SH-SY5Y (cell line): ENCODE measurements around the gene TCF12.

Source experiments
- GATA2 ChIP-seq: IDR thresholded peaks from 2 replicates; pipeline ENCODE4 v1.6.1; 2011; ENCODE audit warnings: mild to moderate bottlenecking, low read depth, low read length
- GATA3 ChIP-seq: IDR thresholded peaks from 2 replicates; pipeline ENCODE4 v1.6.1; 2011; ENCODE audit warnings: low read depth, mild to moderate bottlenecking, low read length, moderate library complexity

TCF12 gene

GRCh38 chr15:57320631-57321220 is 402.3 kb downstream of the TCF12 start:
- no peak for TF ChIP-seq GATA3
- no peak for TF ChIP-seq GATA2

DNA sequence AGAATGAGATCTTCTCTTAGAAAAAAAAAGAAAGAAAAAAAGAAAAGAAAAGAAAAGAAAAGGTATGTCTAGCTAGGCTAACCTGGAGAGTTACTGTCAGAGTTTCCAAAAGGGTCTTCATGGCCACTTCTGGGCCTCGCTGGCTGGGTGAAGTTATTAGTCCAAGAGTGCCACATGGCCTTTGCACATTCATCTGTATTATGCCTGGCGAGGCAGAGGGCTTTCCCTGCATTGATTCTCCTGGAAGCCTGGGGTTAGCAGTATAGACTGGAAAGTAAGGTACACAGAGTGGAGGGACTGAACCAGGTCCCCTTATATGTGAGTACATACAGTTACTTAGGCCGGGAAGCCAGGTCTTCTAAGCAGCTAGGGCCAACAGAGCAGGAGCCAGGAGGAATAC is 403.0 kb downstream of the TCF12 start:
- no peak for TF ChIP-seq GATA3
- no peak for TF ChIP-seq GATA2

DNA sequence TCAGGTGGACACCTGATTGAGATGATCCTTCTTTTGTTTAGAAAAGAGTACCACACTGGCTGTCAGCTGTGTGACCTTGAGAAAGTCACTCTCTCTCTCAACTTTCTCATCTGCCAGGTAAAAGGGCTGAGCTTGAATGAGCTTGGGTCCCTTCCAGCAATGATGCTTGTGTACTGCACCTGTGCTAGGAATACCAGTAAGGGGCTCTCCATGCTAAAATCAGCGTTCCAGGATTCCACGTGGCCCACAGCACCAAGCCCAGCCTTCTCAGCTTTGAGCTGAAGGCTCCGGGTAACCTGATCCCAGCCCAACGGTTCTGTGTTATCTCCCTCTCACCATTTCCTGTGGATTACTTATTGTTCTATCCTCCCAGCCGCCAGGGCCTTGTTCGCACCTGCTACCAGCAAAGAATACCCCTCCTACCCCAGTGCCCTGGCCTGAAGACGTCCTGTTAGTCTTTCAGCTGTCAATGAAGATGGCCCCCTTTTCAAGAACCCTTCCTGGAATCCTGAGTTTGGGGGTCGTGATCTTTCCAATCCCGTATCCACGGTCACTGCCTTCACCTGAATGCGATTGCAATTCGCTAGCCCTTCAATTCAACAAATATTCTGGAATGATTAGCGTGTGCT is 403.6 kb downstream of the TCF12 start:
- no peak for TF ChIP-seq GATA3
- no peak for TF ChIP-seq GATA2

DNA sequence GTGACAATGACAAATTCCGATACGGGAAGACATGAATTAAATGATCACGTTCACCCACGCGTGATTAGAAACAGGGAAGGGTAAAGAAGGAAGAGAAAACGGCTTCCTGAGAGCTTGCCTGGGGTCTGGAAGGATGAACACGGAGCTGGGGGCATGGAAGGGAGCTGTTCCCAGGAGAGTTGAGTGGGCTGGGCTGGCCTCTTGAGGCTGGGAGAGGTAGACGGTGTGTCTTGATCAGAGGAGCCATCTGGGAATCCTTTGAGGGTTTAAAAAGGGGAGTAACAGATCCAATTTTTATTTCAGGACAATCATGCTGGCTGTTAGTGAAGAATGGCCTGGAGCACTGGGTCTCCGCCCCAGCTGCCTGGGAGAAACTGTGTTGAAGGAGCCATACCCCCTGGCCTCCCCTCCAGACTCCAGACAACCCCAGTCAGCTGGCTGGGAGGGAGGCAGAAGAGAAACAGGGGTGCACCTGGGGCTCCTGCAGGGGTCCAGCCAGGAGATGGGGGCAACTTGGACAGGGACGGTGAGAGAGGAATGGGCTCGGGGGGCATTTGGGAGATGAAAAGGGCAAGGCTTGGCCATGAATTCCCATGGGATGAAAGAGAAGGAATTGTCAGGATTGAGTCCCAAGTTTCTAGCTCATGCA is 404.3 kb downstream of the TCF12 start:
- no peak for TF ChIP-seq GATA2
- no peak for TF ChIP-seq GATA3

GRCh38 chr15:57323299-57323805 is 404.9 kb downstream of the TCF12 start:
- TF ChIP-seq GATA3 (no peak), GATA2 (no peak)

GRCh38 chr15:57323806-57324589 is 405.6 kb downstream of the TCF12 start:
- TF ChIP-seq GATA3 (no peak), GATA2 (no peak)

DNA sequence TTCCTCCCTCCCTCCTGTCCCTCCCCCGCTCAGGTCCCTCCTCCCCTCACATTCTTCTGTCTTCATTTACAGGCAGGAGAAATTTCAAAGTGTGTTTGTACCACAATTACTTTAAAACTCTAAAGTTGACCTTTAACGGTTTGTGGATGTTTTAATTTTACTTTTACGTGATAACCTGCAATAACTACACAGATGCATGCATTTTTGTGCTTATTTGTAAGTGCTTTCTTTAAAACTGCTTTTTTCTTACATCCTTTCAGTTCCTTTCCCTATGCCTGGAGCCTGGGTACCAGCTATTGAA is 406.1 kb downstream of the TCF12 start:
- TF ChIP-seq GATA2 = no peak
- no peak for TF ChIP-seq GATA3

DNA sequence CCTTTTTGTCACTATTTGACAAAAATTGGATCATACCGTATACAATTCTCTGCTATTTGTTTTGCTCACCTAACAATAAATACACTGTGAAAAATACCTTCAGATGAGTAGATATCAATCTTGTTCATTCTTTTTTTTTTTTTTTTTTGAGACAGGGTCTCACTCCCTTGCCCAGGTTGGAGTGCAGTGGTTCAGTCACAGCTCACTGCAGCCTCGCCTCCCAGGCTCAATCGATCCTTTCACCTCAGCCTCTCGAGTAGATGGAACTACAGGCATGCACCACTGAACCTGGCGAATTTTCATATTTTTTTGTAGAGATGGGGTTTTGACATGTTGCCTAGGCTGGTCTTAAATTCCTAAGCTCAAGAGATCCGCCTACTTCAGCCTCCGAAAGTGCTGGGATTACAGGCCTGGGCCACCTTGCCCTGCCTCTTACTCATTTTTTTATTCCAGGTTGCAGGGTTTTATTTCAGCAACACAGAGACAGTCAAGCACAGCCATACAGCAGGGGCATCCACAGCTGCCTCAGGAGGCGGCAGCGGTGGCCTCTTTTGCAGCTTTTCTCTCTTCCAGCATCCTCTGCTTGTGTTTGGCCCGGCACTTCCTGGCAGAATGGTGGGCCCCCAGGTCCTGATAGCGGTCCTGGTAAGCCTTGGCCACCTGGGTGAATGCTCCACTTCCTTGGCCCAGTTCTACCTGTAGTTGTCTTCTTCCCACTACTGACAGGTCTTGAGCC is 406.7 kb downstream of the TCF12 start:
- TF ChIP-seq GATA3 (no peak), GATA2 (no peak)

DNA sequence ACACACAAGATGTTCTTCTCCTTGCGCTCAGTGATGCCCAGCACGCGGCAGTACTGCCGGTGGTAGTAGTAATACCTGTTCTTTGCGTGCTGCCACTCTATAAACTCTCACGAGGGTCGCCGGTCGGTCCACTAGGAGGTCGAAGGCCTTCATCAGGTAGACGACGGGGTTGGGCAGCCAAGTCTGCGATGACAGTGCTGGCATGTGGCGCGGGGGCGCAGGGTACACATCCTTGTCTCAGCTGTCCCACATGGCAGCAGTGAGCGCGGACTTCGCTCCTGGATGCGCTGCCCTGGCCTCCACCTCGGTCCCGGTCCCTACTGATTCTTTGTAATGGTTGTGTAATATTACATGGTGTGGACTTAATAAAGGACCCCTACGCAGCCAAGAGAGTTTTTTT is 407.8 kb downstream of the TCF12 start:
- no peak for TF ChIP-seq GATA3
- no peak for TF ChIP-seq GATA2

DNA sequence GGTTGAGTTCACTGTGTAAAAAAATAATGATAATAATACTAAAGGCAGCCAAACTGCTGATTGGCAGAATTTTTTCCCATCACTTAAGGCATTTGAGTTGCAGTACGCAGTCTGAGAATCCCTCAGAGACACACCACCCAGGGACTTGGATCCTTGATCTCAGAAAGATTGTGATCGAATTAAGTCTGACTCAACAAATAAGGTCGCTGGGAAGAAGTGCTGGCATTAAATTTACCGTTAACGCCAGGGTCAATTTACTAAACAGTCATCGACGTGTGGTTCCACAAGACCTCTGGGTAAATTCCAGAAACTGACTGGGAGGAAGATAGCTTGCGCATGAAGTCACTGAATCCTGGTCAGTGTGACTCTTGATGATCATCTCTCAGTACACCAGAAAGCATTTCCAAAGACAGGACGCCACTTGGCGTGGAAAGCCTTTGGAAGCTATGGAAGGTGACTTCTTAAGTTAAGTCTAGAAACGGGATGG is 409.6 kb downstream of the TCF12 start:
- TF ChIP-seq GATA3 = no peak
- TF ChIP-seq GATA2 = no peak

- TF ChIP-seq GATA3 = no peak
- TF ChIP-seq GATA2 = no peak
These were observed 410.0 kb downstream of the TCF12 start for GRCh38 chr15:57328479-57328878.

- TF ChIP-seq GATA2 = no peak
- no peak for TF ChIP-seq GATA3
These were observed 410.5 kb downstream of the TCF12 start for GRCh38 chr15:57328897-57329296.

DNA sequence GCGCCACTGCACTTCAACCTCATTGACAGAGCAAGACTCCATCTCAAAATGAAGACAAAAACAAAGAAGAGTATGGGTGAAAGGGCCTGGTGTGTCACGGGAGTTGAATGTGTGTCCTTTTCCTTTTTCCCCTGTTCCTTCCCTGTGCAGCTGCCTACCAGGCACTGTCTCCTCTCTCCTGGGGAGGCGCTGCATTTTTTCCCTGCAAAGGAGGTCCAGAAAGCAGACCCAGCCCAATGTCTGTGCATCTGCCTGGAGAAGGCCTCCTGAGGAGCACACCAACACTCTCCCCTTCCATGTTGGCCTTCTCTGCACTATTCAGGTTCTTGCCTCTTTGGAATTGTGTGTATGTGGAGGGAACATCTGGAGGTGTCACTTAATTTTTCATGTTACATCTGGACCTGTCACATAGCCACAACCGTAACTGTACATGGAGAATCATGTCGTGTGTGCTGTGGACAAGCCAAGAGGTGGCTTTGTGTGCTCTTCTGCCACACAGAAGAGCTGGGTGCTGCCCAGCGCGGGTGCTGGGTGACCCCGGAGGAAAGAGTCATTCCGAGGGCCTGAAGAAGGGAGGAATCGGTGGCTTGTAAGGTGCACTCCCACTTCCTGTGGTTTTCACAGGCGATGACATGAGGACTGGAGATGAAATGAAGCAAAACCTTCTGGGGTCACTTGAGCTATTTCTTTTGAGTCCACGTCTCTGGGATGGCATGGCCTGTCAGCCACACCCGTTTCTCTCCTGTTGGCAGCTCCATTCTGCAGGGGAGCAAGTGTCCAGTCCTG is 411.3 kb downstream of the TCF12 start:
- TF ChIP-seq GATA2 = no peak
- no peak for TF ChIP-seq GATA3
